BE2C (cell line): ENCODE data around the gene HK3.

ENCODE experiments used
- DNase-seq: peaks from one replicate; pipeline ENCODE4 v3.0.0-alpha.2; 2020
- H3K27me3 ChIP-seq: fragments of 250-450 bp; sonication (Bioruptor Pico); 2 replicates; pipeline ENCODE4 v1.5.1; 2020; ENCODE audit warnings: mild to moderate bottlenecking
- H3K36me3 ChIP-seq: fragments of 250-450 bp; sonication (Bioruptor Pico); 2 replicates; pipeline ENCODE4 v1.5.1; 2020; ENCODE audit warnings: mild to moderate bottlenecking
- H3K4me1 ChIP-seq: fragments of 250-450 bp; sonication (Bioruptor Pico); 2 replicates; pipeline ENCODE4 v1.5.1; 2020
- H3K4me3 ChIP-seq: 2 replicates; pipeline ENCODE4 v1.5.1; 2011; ENCODE audit warnings: low read depth, low read length
- H3K9me3 ChIP-seq: fragments of 250-450 bp; sonication (Bioruptor Pico); 2 replicates; pipeline ENCODE4 v1.5.1; 2020
- TF ChIP-seq, protein P1 (sequence below): IDR thresholded peaks from 2 replicates; pipeline ENCODE4 v1.5.1; 2012; ENCODE audit warnings: mild to moderate bottlenecking, low read depth, low read length

The HK3 gene

DNA sequence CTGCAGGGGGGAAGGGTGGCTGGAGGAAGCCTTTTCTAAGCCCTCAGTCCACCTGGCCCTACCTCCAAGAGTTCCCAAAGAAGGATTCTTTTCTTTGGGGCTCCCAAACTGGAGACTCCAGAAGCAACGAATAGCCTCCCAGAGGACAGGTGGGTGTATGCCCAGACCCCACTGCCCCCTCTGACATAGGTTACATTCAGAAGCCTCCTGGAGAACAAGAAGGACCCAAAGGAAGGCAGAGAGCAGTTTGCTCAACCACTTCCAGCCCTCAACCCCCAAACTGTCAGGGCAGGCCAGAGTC lies 10.3 kb downstream of the HK3 start:
- TF ChIP-seq, protein P1, sequence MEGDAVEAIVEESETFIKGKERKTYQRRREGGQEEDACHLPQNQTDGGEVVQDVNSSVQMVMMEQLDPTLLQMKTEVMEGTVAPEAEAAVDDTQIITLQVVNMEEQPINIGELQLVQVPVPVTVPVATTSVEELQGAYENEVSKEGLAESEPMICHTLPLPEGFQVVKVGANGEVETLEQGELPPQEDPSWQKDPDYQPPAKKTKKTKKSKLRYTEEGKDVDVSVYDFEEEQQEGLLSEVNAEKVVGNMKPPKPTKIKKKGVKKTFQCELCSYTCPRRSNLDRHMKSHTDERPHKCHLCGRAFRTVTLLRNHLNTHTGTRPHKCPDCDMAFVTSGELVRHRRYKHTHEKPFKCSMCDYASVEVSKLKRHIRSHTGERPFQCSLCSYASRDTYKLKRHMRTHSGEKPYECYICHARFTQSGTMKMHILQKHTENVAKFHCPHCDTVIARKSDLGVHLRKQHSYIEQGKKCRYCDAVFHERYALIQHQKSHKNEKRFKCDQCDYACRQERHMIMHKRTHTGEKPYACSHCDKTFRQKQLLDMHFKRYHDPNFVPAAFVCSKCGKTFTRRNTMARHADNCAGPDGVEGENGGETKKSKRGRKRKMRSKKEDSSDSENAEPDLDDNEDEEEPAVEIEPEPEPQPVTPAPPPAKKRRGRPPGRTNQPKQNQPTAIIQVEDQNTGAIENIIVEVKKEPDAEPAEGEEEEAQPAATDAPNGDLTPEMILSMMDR = no peak
- no peak for DNase-seq
- Histone ChIP-seq H3K4me3 (no peak overlapping the region), H3K36me3 (no peaks in the 10 kb centered on the region), H3K4me1 (peaks cover 10% of the 10 kb centered on the region), H3K27me3 (no peaks in the 10 kb centered on the region), H3K9me3 (no peaks in the 10 kb centered on the region)

DNA sequence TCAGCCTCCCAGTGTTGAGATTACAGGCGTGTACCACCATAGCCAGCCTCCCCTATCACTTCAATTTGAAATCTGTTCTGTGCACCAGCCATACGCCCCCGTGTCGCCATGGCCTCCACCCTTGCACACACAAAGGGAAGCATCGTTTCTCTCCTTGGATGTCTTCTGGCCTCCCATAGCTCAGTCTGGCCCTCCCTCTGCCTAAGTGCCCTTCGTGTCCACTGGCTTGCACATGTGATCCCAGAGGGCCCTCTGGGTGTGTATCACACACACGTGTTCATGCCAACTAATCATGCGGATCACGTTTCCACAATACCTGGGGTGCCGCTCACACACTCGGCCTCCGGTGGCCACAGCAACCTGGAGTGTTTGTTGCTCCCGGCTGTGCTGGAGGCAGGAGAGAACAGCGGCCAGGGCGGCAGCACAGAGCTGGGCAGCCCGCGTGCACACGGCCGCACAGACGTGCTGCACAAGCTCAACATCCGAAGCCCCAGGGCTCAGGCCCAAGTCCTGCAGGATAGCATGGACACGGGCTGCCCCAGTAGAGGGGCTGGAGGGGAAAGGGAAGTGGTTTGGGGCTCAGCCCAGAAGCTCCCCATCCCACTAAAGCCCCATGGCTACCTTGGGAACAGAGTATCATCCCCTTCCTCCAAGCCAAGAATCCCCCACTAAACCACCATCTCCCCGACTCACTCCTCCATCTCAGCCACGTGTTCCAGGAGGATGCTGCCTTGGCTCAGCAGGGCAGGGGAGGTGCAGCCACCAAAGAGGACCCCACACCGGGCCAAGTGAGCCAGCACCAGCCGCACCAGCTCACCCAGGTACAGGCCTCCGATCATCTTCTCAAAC lies 10.9 kb downstream of the HK3 start:
- Histone ChIP-seq H3K4me1 (peaks cover 14% of the 10 kb centered on the region), H3K36me3 (no peaks in the 10 kb centered on the region), H3K9me3 (no peaks in the 10 kb centered on the region), H3K4me3 (no peak overlapping the region), H3K27me3 (no peaks in the 10 kb centered on the region)
- no peak for DNase-seq
- TF ChIP-seq, protein P1 = no peak

DNA sequence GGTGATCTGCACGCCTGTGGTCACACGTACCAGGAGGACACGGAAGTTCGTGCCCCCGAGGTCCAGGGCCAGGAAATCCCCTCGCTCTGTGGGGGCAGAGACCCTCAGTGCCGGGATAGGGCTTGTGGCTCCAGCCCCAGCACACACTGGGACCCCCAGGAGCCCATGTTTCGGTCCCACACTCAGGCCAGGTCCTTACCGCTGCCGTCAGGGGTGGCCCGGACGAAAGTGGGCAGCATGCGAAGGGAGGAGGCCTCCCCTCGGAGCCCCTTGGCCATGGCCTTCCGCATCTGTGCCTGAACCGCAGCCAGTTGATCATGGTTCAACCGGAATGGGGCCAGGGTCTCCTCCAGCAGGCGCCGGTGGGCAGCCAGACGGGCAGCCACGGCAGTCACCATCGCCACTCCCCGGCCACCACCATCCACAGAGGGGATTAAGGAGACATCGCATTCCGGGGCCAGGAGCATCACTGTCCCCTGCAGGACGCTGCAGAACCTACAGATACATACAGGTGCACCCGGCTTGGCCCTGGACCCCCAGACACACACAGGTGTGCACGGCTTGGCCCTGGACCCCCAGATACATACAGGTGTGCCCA lies 11.8 kb downstream of the HK3 start:
- TF ChIP-seq, protein P1 = no peak
- H3K4me1 ChIP-seq = peaks cover 14% of the 10 kb centered on the region
- DNase-seq = no peak
- H3K36me3 ChIP-seq = no peaks in the 10 kb centered on the region
- no peaks in the 10 kb centered on the region for H3K9me3 ChIP-seq
- no peak overlapping the region for H3K4me3 ChIP-seq
- H3K27me3 ChIP-seq = no peaks in the 10 kb centered on the region

DNA sequence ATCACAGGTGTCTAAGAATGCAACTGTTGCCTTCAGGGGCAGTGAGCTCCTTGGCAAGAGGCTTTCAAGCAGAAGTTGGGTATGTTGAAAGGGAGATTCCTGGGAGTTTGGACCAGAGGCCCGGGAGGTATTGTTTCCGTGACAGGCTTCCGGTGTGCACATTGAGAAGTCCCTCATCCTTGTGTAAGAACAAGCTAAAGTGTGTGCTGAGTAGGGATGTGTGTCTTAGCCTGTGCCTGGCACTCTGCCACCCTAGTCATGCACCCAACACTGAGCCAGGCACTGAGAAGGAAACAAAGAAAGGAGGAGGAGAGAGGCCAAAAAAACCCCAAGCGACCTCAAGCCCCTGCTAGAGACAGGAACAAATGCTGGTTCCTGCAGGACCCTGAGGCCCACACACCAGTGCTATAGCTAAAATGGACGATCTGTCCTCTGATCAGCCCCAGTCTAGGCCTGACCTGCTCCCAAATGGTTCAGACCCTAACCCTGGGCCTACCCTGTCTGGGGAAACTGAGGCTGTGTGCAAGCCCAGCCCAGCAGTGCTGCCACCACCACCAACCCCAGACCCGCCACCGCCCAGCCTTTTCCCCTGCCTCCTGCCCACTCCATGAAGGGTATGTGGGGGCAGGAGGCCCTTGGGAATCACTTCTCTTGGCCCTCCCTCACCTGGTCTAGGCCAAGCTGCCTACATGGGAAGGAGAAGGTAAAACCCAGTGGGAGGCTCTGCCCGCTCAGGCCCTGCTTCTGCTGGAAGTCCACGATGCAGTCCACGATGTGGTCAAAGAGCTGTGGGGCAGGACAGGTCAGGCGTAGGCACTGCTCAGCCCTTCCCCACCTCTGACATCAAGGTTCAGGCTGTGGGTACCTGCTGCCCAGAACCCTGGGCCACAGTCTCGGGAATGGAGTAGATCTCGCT lies 12.6 kb downstream of the HK3 start:
- peaks cover 14% of the 10 kb centered on the region for H3K4me1 ChIP-seq
- no peaks in the 10 kb centered on the region for H3K9me3 ChIP-seq
- TF ChIP-seq, protein P1 = no peak
- H3K4me3 ChIP-seq = no peak overlapping the region
- H3K27me3 ChIP-seq = no peaks in the 10 kb centered on the region
- H3K36me3 ChIP-seq = peaks cover 3% of the 10 kb centered on the region; the same call in 1 of the 2 replicates
- no peak for DNase-seq

DNA sequence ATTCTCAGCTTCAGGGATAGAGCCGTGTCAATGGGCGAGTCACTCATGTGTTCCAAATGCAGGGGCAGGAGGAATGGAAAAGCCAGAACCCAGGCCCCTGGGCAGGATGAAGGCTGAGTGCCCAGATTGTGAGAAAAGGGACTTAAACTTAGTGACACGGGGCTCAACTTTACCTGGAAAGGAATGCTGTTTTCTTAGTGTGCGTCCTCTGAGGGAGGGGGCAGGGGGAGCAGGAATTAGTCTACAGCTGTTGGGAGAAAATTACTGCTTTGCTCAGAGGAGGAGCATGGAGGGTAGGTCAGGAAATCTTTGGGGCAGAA lies 14.6 kb downstream of the HK3 start:
- Histone ChIP-seq H3K4me3 (no peak overlapping the region), H3K27me3 (no peaks in the 10 kb centered on the region), H3K36me3 (peaks cover 5% of the 10 kb centered on the region; the same call in 1 of the 2 replicates), H3K4me1 (peaks cover 14% of the 10 kb centered on the region), H3K9me3 (no peaks in the 10 kb centered on the region)
- TF ChIP-seq, protein P1 = peak; percentile 25; the same call in 1 of the 2 replicates
- no peak for DNase-seq
